Adrenal gland (tissue), 19 donors: ENCODE measurements around the gene GDF11. TPM values are rescaled to one million over a fixed set of nuclear protein-coding genes. Genes with fewer than 3 reads are reported as not detected.

Experiments used
- DNase-seq, 7 donors: peaks; one replicate each; pipeline ENCODE4 v3.0.0-alpha.2; 2019 to 2020
- H3K27ac ChIP-seq, 5 donors: fragments of 200-600 bp; sonication (generic) in 4 of 5; 1 replicate in 3 of 5; 2 replicates in 2 of 5; pipeline versions ENCODE4 v1.5.1 to v1.8.0; 2016 to 2020; ENCODE audit warnings: mild to moderate bottlenecking in 1 of 5
- H3K27me3 ChIP-seq: fragments of 200-600 bp; 2 replicates; pipeline ENCODE4 v1.8.0; 2021
- H3K36me3 ChIP-seq, 2 donors: fragments of 200-600 bp; replicated peaks in 1 of 2; 1 replicate in 1 of 2; 2 replicates in 1 of 2; pipeline versions ENCODE4 v1.5.1 to v1.8.0; 2018 to 2022
- H3K4me1 ChIP-seq, 2 donors: fragments of 200-600 bp; replicated peaks in 1 of 2; 1 replicate in 1 of 2; 2 replicates in 1 of 2; pipeline versions ENCODE4 v1.5.1 to v1.8.0; 2018 to 2021
- H3K4me3 ChIP-seq, 4 donors: fragments of 200-600 bp; sonication (generic) in 3 of 4; one replicate each; pipeline ENCODE4 v1.5.1; 2016 to 2018
- H3K9me3 ChIP-seq, 3 donors: fragments of 200-600 bp; sonication (generic) in 1 of 3; replicated peaks in 1 of 3; 1 replicate in 2 of 3; 2 replicates in 1 of 3; pipeline versions ENCODE4 v1.5.1 to v1.8.0; 2016 to 2021
- CTCF ChIP-seq, 6 experiments: fragments of 450-650 bp in 4 of 6; fragments of 200-600 bp in 2 of 6; sonication (generic) in 1 of 6; IDR thresholded peaks; 1 replicate in 5 of 6; 2 replicates in 1 of 6; pipeline versions ENCODE4 v1.5.1 to v1.8.0; 2016 to 2021; ENCODE audit warnings: antibody characterized with exemption in 6 of 6, mild to moderate bottlenecking in 2 of 6, moderate library complexity in 1 of 6
- POLR2A ChIP-seq, 2 donors: fragments of 450-650 bp; IDR thresholded peaks; one replicate each; pipeline ENCODE4 v1.6.1; 2017; ENCODE audit warnings: antibody characterized with exemption in 2 of 2, mild to moderate bottlenecking in 2 of 2, moderate library complexity in 1 of 2
- WGBS, 4 donors: extraction: QIAGEN DNeasy Blood & Tissue Kit in 2 of 4; methylation state at CpG; one replicate each; pipeline versions ENCODE4 v1.1.5 to v1.1.7; 2013 to 2017; 5-methylcytosine and 5-hydroxymethylcytosine counted together
- intact Hi-C, 2 donors: fragments of 100-400 bp; cut with DNase I; formaldehyde crosslinking; loops; one replicate each; pipeline versions ENCODE4 v1.14.1 to v1.15.0; 2022 to 2023
- long read RNA-seq, 10 donors: library from polyadenylated mRNA in 3 of 10; unstranded in 2 of 10; stranded (forward) in 1 of 10; transcript quantifications; one replicate each; pipeline ENCODE4 v2.0.0 and lab custom pipeline, GENCODE V29; 2021 to 2026
- polyA plus RNA-seq, 3 donors: library from polyadenylated mRNA; stranded (reverse); fragments of 200-250 nt in 2 of 3; fragments of 350-450 nt in 1 of 3; fragmentation: Illumina TruSeq in 1 of 3; extraction: RNeasy Lipid Tissue Mini Kit (QIAGEN cat#74804) in 1 of 3; gene quantifications; one replicate each; pipeline ENCODE4 v1.2.3, GENCODE V29; 2013 to 2014
- total RNA-seq, 9 donors: library from RNA; depleted of rRNA in 4 of 9; stranded (reverse); fragments of >200 nt in 4 of 9; fragments of 120-200 nt in 1 of 9; fragmentation: NEBNext Ultra II Directional in 1 of 9; extraction: Animal tissue kit (Norgen Biotek cat#: 25700) in 1 of 9; gene quantifications; one replicate each; pipeline versions ENCODE4 v1.1.0 to v1.2.4, GENCODE V29; 2013 to 2023
- donor health status: healthy with polysubstance abuse.
- donor health status: Bipolar disorder and iron deficiency.
- donor health status: DM: yes; HTN: yes; CAD: no.
- donor health status: DM: no; HTN: no; CAD: no.
- donor health status: DM: no; HTN: no; CAD: no.
- donor health status: DM: yes; HTN: yes; CAD: no.

GDF11 gene
- 1 to 10 TPM; 3.3 to 8.3 (median 6.7) TPM for total RNA-seq
- 1 to 10 TPM; 2.4 to 4.1 (median 3.8) TPM for polyA plus RNA-seq
- long read RNA-seq, donor 1, full-length matches to known transcripts, result 1 of 1 reads
- long read RNA-seq, donor 1, partial matches to known transcripts, result 0 of 1 reads
- long read RNA-seq, donor 1, other reads (novel, unspliced or antisense), result 0 of 1 reads
- long read RNA-seq, donor 2, full-length matches to known transcripts, result 1 of 86 reads
- long read RNA-seq, donor 2, partial matches to known transcripts, result 85 of 86 reads
- long read RNA-seq, donor 2, other reads (novel, unspliced or antisense), result 0 of 86 reads
- long read RNA-seq, donor 3, full-length matches to known transcripts, result 3 of 137 reads
- long read RNA-seq, donor 3, partial matches to known transcripts, result 126 of 137 reads
- long read RNA-seq, donor 3, other reads (novel, unspliced or antisense), result 8 of 137 reads
- long read RNA-seq, donor 4, result 0 reads
- long read RNA-seq, donor 5, full-length matches to known transcripts, result 1 of 1 reads
- long read RNA-seq, donor 5, partial matches to known transcripts, result 0 of 1 reads
- long read RNA-seq, donor 5, other reads (novel, unspliced or antisense), result 0 of 1 reads
- long read RNA-seq, donor 6, partial matches to known transcripts, result 0 of 3 reads
- long read RNA-seq, donor 6, other reads (novel, unspliced or antisense), result 3 of 3 reads
- long read RNA-seq, donor 7, full-length matches to known transcripts, result 1 of 51 reads
- long read RNA-seq, donor 7, partial matches to known transcripts, result 50 of 51 reads
- long read RNA-seq, donor 7, other reads (novel, unspliced or antisense), result 0 of 51 reads
- long read RNA-seq, donor 8, full-length matches to known transcripts, result 2 of 192 reads
- long read RNA-seq, donor 8, partial matches to known transcripts, result 164 of 192 reads
- long read RNA-seq, donor 8, other reads (novel, unspliced or antisense), result 26 of 192 reads
- long read RNA-seq, donor 9, full-length matches to known transcripts, result 2 of 2 reads
- long read RNA-seq, donor 9, partial matches to known transcripts, result 0 of 2 reads
- long read RNA-seq, donor 9, other reads (novel, unspliced or antisense), result 0 of 2 reads
- long read RNA-seq, donor 10, full-length matches to known transcripts, result 1 of 120 reads
- long read RNA-seq, donor 10, partial matches to known transcripts, result 114 of 120 reads
- long read RNA-seq, donor 10, other reads (novel, unspliced or antisense), result 5 of 120 reads

- TF ChIP-seq POLR2A (IDR thresholded peaks at IDR 0.05) (peak; percentile 58 to 78), CTCF (IDR thresholded peaks at IDR 0.05) (no peak)
- peak; percentile 81 to 88 (median 84) for DNase-seq
- Histone ChIP-seq H3K36me3 (no peaks in the 10 kb centered on the region), H3K4me3 (peak within 1 kb of the TSS in 3 of 4 donors; percentile 11 to 48 (median 33)), H3K27me3 (no peaks in the 10 kb centered on the region), H3K4me1 (peaks cover 13 to 19% of the 10 kb centered on the region in 2 donors), H3K27ac (peak within 1 kb of the TSS in 2 of 5 donors; percentile 44 to 88), H3K9me3 (no peaks in the 10 kb centered on the region)
- WGBS, 4 donors, result 0 to 1% (median 0%) methylated on average over 15 to 46 of the region's 53 CpGs
- intact Hi-C loops, result loop anchor here (5.0 to 10.0 kb wide), 3 partner anchors 54 to 199 kb away; no protein-coding TSS in a partner anchor
Observed at GRCh38 chr12:55742719-55743405, at the start of gene GDF11. TSS of gene GDF11 (plus strand) at chr12:55743122. CDS start at chr12:55743317, 195 bp downstream.

- Histone ChIP-seq H3K4me1 (no peaks in the 10 kb centered on the region), H3K27me3 (no peaks in the 10 kb centered on the region), H3K4me3 (no peak overlapping the region), H3K9me3 (no peaks in the 10 kb centered on the region), H3K36me3 (no peaks in the 10 kb centered on the region), H3K27ac (no peak overlapping the region)
- WGBS, 4 donors, result 88 to 97% (median 93%) methylated on average over 3 to 7 of the region's 7 CpGs
- intact Hi-C loops, result no loop called here
- no peak for TF ChIP-seq CTCF (IDR thresholded peaks at IDR 0.05)
- TF ChIP-seq POLR2A (IDR thresholded peaks at IDR 0.05), result no peak
- DNase-seq, result peak in 1 of 7 donors; percentile 0
Observed at GRCh38 chr12:55693323-55694187, 49.4 kb upstream of the GDF11 start.

GRCh38 chr12:55694188-55694515 lies 48.8 kb upstream of the GDF11 start:
- Histone ChIP-seq H3K36me3 (no peaks in the 10 kb centered on the region), H3K27ac (no peak overlapping the region), H3K9me3 (no peaks in the 10 kb centered on the region), H3K4me3 (no peak overlapping the region), H3K4me1 (no peaks in the 10 kb centered on the region), H3K27me3 (no peaks in the 10 kb centered on the region)
- DNase-seq, result peak in 1 of 7 donors; percentile 8
- 92 to 98% (median 95%) methylated on average over 2 to 7 of the region's 7 CpGs for WGBS, 4 donors
- TF ChIP-seq POLR2A (IDR thresholded peaks at IDR 0.05), result no peak
- intact Hi-C loops, result no loop called here
